ENCODE results near the gene MEIKIN. TPM values are rescaled to one million over a fixed set of nuclear protein-coding genes. Genes with fewer than 3 reads are reported as not detected.

The MEIKIN gene
- total RNA-seq, 1 donor from 2014 or later: not detected

- H3K27ac Mint-ChIP-seq: no peak overlapping the region
- no peaks in the 10 kb centered on the region for H3K36me3 Mint-ChIP-seq
- DNase-seq (ENCODE audit: low spot score in 2 of 2, unreplicated experiment in 2 of 2): no peak
- TF ChIP-seq CTCF (IDR thresholded peaks at IDR 0.05; ENCODE audit: unreplicated experiment): no peak
- no peaks in the 10 kb centered on the region for H3K9me3 Mint-ChIP-seq
- no peak overlapping the region for H3K4me3 Mint-ChIP-seq
- H3K4me1 Mint-ChIP-seq: no peaks in the 10 kb centered on the region
- peaks cover 16% of the 10 kb centered on the region for H3K27me3 Mint-ChIP-seq (ENCODE audit: low read depth)
These were observed 31.7 kb upstream of the MEIKIN start for GRCh38 chr5:131977212-131977604.

GRCh38 chr5:131976414-131977211 lies 31.1 kb upstream of the MEIKIN start:
- Mint-ChIP-seq H3K27ac (no peak overlapping the region), H3K36me3 (no peaks in the 10 kb centered on the region), H3K4me3 (no peak overlapping the region), H3K9me3 (no peaks in the 10 kb centered on the region), H3K27me3 (ENCODE audit: low read depth) (peaks cover 15% of the 10 kb centered on the region), H3K4me1 (no peaks in the 10 kb centered on the region)
- no peak for TF ChIP-seq CTCF (IDR thresholded peaks at IDR 0.05; ENCODE audit: unreplicated experiment)
- no peak for DNase-seq (ENCODE audit: low spot score in 2 of 2, unreplicated experiment in 2 of 2)

GRCh38 chr5:131974956-131975726 lies 29.7 kb upstream of the MEIKIN start:
- DNase-seq (ENCODE audit: low spot score in 2 of 2, unreplicated experiment in 2 of 2): peak in 1 of 2 experiments; percentile 24
- H3K36me3 Mint-ChIP-seq: no peaks in the 10 kb centered on the region
- H3K27me3 Mint-ChIP-seq (ENCODE audit: low read depth): peaks cover 5% of the 10 kb centered on the region
- H3K27ac Mint-ChIP-seq: no peak overlapping the region
- no peaks in the 10 kb centered on the region for H3K9me3 Mint-ChIP-seq
- no peak for TF ChIP-seq CTCF (IDR thresholded peaks at IDR 0.05; ENCODE audit: unreplicated experiment)
- no peaks in the 10 kb centered on the region for H3K4me1 Mint-ChIP-seq
- no peak overlapping the region for H3K4me3 Mint-ChIP-seq

- Mint-ChIP-seq H3K27ac (no peak overlapping the region), H3K27me3 (ENCODE audit: low read depth) (peaks cover 5% of the 10 kb centered on the region)
- peak in 1 of 2 experiments; percentile 17 for DNase-seq (ENCODE audit: low spot score in 2 of 2, unreplicated experiment in 2 of 2)
These were observed 29.1 kb upstream of the MEIKIN start for GRCh38 chr5:131974622-131974955.

GRCh38 chr5:131974016-131974415 lies 28.6 kb upstream of the MEIKIN start:
- Mint-ChIP-seq H3K27ac (no peak overlapping the region), H3K4me3 (no peak overlapping the region), H3K4me1 (no peaks in the 10 kb centered on the region), H3K36me3 (no peaks in the 10 kb centered on the region), H3K9me3 (no peaks in the 10 kb centered on the region), H3K27me3 (ENCODE audit: low read depth) (peaks cover 3% of the 10 kb centered on the region)
- no peak for TF ChIP-seq CTCF (IDR thresholded peaks at IDR 0.05; ENCODE audit: unreplicated experiment)
- peak in 1 of 2 experiments; percentile 3 for DNase-seq (ENCODE audit: low spot score in 2 of 2, unreplicated experiment in 2 of 2)

More at GRCh38 chr5:131974622-131974955, 29.1 kb upstream of the MEIKIN start:
- no peak for TF ChIP-seq CTCF (IDR thresholded peaks at IDR 0.05; ENCODE audit: unreplicated experiment)
- H3K4me3 Mint-ChIP-seq: no peak overlapping the region
- H3K36me3 Mint-ChIP-seq: no peaks in the 10 kb centered on the region
- no peaks in the 10 kb centered on the region for H3K4me1 Mint-ChIP-seq
- no peaks in the 10 kb centered on the region for H3K9me3 Mint-ChIP-seq

All from mesothelial cell of epicardium (in vitro differentiated cells).